ENCODE measurements around the gene JUND. TPM values are rescaled to one million over a fixed set of nuclear protein-coding genes. Genes with fewer than 3 reads are reported as not detected.

Gene JUND
- total and polyA plus RNA-seq, 8 donors: 86.8 to 181 (median 123) TPM

DNA sequence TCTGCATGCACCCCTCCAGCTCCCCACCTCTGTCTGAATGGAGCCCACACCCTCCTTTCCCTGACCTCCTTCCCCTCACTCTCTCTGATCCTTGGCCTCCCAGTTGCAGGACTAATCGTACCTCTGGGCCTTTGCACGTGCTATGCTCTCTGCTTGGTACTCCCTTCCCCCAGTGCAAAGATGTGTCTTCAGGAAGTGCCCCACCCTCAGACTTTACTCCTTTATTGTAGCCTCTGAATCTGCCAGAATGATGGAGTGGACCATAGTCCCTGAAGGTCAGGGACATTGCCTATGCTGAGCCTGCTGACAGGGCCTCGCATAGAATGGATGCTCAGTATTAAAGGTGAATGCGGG, 1.3 kb upstream of the JUND start:
- WGBS, 2 donors: 60 to 69% methylated on average over 4 of the region's 4 CpGs

GRCh38 chr19:18282021-18282787, 782 bp upstream of the JUND start:
- 3 to 4% methylated on average over 24 to 25 of the region's 27 CpGs for WGBS, 2 donors
- peaks cover 0 to 30% (median 17%) of the 10 kb centered on the region in 3 donors for H3K4me1 ChIP-seq
- DNase-seq (peak in 3 of 6 donors; percentile 53 to 78 (median 67)), ATAC-seq (peak in 3 of 4 donors; percentile 1 to 6 (median 4)), FAIRE-seq (no peak)
- H3K4me3 ChIP-seq: peak overlapping the region; percentile 15 to 50 (median 44)
- H3K36me3 ChIP-seq: peaks cover 2 to 18% (median 2%) of the 10 kb centered on the region in 3 donors
- no peaks in the 10 kb centered on the region for H3K9me3 ChIP-seq
- H3K27me3 ChIP-seq: no peaks in the 10 kb centered on the region
- H3K27ac ChIP-seq: peak overlapping the region; percentile 97 to 100 (median 100)
- no peak for TF ChIP-seq CTCF (IDR thresholded peaks at IDR 0.05)
- intact Hi-C loops (cut with DNase I): no loop called here

More for the DNA sequence above, 1.3 kb upstream of the JUND start:
- peak in 1 of 6 donors; percentile 39 for DNase-seq
- FAIRE-seq: no peak
- Histone ChIP-seq H3K27me3 (no peaks in the 10 kb centered on the region), H3K27ac (peak overlapping the region; percentile 97 to 100 (median 100)), H3K36me3 (peaks cover 2 to 14% (median 2%) of the 10 kb centered on the region in 3 donors), H3K4me1 (peaks cover 0 to 24% (median 17%) of the 10 kb centered on the region in 3 donors), H3K9me3 (no peaks in the 10 kb centered on the region), H3K4me3 (peak overlapping the region in 2 of 4 donors; percentile 50)
- TF ChIP-seq CTCF (IDR thresholded peaks at IDR 0.05): no peak
- intact Hi-C loops (cut with DNase I): no loop called here
- no peak for ATAC-seq

GRCh38 chr19:18280247-18281081, 958 bp downstream of the JUND start:
- peaks cover 2 to 18% (median 2%) of the 10 kb centered on the region in 3 donors for H3K36me3 ChIP-seq
- intact Hi-C loops (cut with DNase I): no loop called here
- peak; percentile 28 to 58 (median 54) for ATAC-seq
- peak; percentile 80 to 95 (median 85) for DNase-seq
- no peaks in the 10 kb centered on the region for H3K9me3 ChIP-seq
- peak overlapping the region; percentile 69 to 97 (median 80) for H3K4me3 ChIP-seq
- FAIRE-seq: no peak
- peak overlapping the region; percentile 97 to 100 (median 100) for H3K27ac ChIP-seq
- peaks cover 5 to 46% (median 25%) of the 10 kb centered on the region in 3 donors for H3K4me1 ChIP-seq
- H3K27me3 ChIP-seq: no peaks in the 10 kb centered on the region
- no peak for TF ChIP-seq CTCF (IDR thresholded peaks at IDR 0.05)
- WGBS, 2 donors: 0 to 1% methylated on average over 83 to 111 of the region's 111 CpGs

- Histone ChIP-seq H3K27me3 (no peaks in the 10 kb centered on the region), H3K36me3 (peaks cover 2 to 18% (median 2%) of the 10 kb centered on the region in 3 donors), H3K27ac (peak overlapping the region; percentile 97 to 100 (median 100)), H3K4me3 (peak overlapping the region; percentile 43 to 97 (median 80)), H3K4me1 (peaks cover 10 to 52% (median 33%) of the 10 kb centered on the region in 3 donors), H3K9me3 (no peaks in the 10 kb centered on the region)
- intact Hi-C loops (cut with DNase I): loop anchor here in 2 of 3 donors (5.0 kb wide), 1 partner anchor 48 kb away; no protein-coding TSS in a partner anchor
- peak; percentile 20 for FAIRE-seq
- DNase-seq: peak; percentile 91 to 95 (median 93)
- peak; percentile 49 to 74 (median 72) for ATAC-seq
- peak; percentile 38 to 68 (median 56) for TF ChIP-seq CTCF (IDR thresholded peaks at IDR 0.05)
- 1% methylated on average over 49 to 55 of the region's 55 CpGs for WGBS, 2 donors
These were observed 1.7 kb downstream of the JUND start for GRCh38 chr19:18279516-18280246.
